CD4-positive, alpha-beta T cell (primary cell): Measurements from ENCODE around the gene MAP2K7. TPM values are rescaled to one million over a fixed set of nuclear protein-coding genes. Genes with fewer than 3 reads are reported as not detected.
"Not testable (repeated sequence)": the region's sequence is repeated elsewhere in the genome, so short reads cannot be mapped to it uniquely, and the experiment has no call there.

ENCODE experiments used
- ATAC-seq: fragments of 200-7000 bp; cut with Tn5 transposase; one replicate; pipeline ENCODE4 v1.10.0; 2022; ENCODE audit warnings: mild to moderate bottlenecking; ENCODE audit not compliant: poor library complexity
- CTCF ChIA-PET: fragments of 350-600 bp; sonication (Branson Sonifier 250); formaldehyde crosslinking; loops from one replicate; lab custom pipeline; 2021; ENCODE audit warnings: antibody characterized with exemption, inconsistent platforms; lab: Charles Lee
- POLR2A ChIA-PET: fragments of 350-600 bp; sonication (Branson Sonifier 250); formaldehyde crosslinking; loops from one replicate; lab custom pipeline; 2021; ENCODE audit warnings: antibody characterized with exemption, inconsistent platforms; lab: Charles Lee
- DNase-seq, 14 experiments: peaks; one replicate each; pipeline ENCODE4 v3.0.0-alpha.2; 2013 to 2020; ENCODE audit warnings: mixed read lengths in 2 of 14
- H3K27ac ChIP-seq, 2 donors: one replicate each; pipeline versions ENCODE4 v1.5.1 to v1.7.0; 2013; ENCODE audit warnings: low read length in 2 of 2, low read depth in 1 of 2, mild to moderate bottlenecking in 1 of 2
- H3K27me3 ChIP-seq, 2 experiments: 1 replicate in 1 of 2; 2 replicates in 1 of 2; pipeline versions ENCODE4 v1.6.1 to v1.7.0; 2013; ENCODE audit warnings: low read length in 2 of 2, control low read depth in 1 of 2, mild to moderate bottlenecking in 1 of 2, moderate library complexity in 1 of 2; ENCODE audit not compliant: insufficient read depth in 2 of 2, control insufficient read depth in 1 of 2
- H3K36me3 ChIP-seq: one replicate; pipeline ENCODE4 v1.6.1; 2013; ENCODE audit warnings: low read length, control low read depth; ENCODE audit not compliant: insufficient read depth
- H3K4me1 ChIP-seq: one replicate; pipeline ENCODE4 v1.6.1; 2013; ENCODE audit warnings: low read length, control low read depth; ENCODE audit not compliant: insufficient read depth
- H3K4me3 ChIP-seq: one replicate; pipeline ENCODE4 v1.5.1; 2013; ENCODE audit warnings: mild to moderate bottlenecking, low read length, moderate library complexity
- H3K9me3 ChIP-seq, 2 experiments: 1 replicate in 1 of 2; 2 replicates in 1 of 2; pipeline versions ENCODE4 v1.6.1 to v1.7.0; 2013; ENCODE audit warnings: low read length in 2 of 2, mild to moderate bottlenecking in 2 of 2, control low read depth in 1 of 2, moderate library complexity in 1 of 2; ENCODE audit not compliant: control insufficient read depth in 1 of 2, insufficient read depth in 1 of 2
- H3K27ac Mint-ChIP-seq: one replicate; pipeline ENCODE4 v1.8.0; 2020; ENCODE audit warnings: mixed read lengths
- H3K27me3 Mint-ChIP-seq: one replicate; pipeline ENCODE4 v1.8.0; 2021; ENCODE audit warnings: mixed read lengths
- H3K36me3 Mint-ChIP-seq: one replicate; pipeline ENCODE4 v1.8.0; 2021; ENCODE audit warnings: low read depth, mixed read lengths
- H3K4me1 Mint-ChIP-seq: one replicate; pipeline ENCODE4 v1.8.0; 2021; ENCODE audit warnings: low read depth, mixed read lengths
- H3K4me3 Mint-ChIP-seq: one replicate; pipeline ENCODE4 v1.8.0; 2020; ENCODE audit warnings: mild to moderate bottlenecking, mixed read lengths
- H3K9me3 Mint-ChIP-seq: one replicate; pipeline ENCODE4 v1.8.0; 2020; ENCODE audit warnings: mixed read lengths
- CTCF ChIP-seq: fragments of 200-600 bp; IDR thresholded peaks from one replicate; pipeline ENCODE4 v1.8.0; 2022; ENCODE audit warnings: antibody characterized with exemption, mild to moderate bottlenecking
- intact Hi-C, 2 experiments: fragments of 100-400 bp; cut with DNase I in 1 of 2; cut with micrococcal nuclease in 1 of 2; formaldehyde crosslinking; loops; one replicate each; pipeline versions ENCODE4 v1.15.1 to v1.9.0; 2023 to 2025; cut with DNase I, micrococcal nuclease
- total RNA-seq, 174 experiments: library from RNA in 2 of 174; stranded (reverse) in 2 of 174; gene quantifications; one replicate each; pipeline ENCODE4 v1.2.3 and lab custom pipeline; 2021 to 2026

MAP2K7 gene
- total RNA-seq, 2 experiments from 2014 or later: 81.7 to 82.3 TPM

GRCh38 chr19:7955696-7956095, 52.0 kb downstream of the MAP2K7 start:
- Mint-ChIP-seq H3K36me3 (peaks cover 6% of the 10 kb centered on the region), H3K27ac (no peak overlapping the region), H3K4me1 (no peaks in the 10 kb centered on the region), H3K9me3 (no peaks in the 10 kb centered on the region), H3K27me3 (no peaks in the 10 kb centered on the region), H3K4me3 (no peak overlapping the region)
- ATAC-seq: no peak
- Histone ChIP-seq H3K4me3 (no peak overlapping the region), H3K4me1 (no peaks in the 10 kb centered on the region), H3K27ac (no peak overlapping the region), H3K36me3 (peaks cover 10% of the 10 kb centered on the region), H3K9me3 (no peaks in the 10 kb centered on the region), H3K27me3 (no peaks in the 10 kb centered on the region)
- intact Hi-C loops: no loop called here
- TF ChIP-seq CTCF: no peak
- ChIA-PET POLR2A (no interaction called here), CTCF (no interaction called here)
- no peak for DNase-seq

- CTCF ChIA-PET: interaction anchor here (1.7 kb wide), 1 partner anchor 12 kb away, joined by 5 read pairs; no protein-coding TSS in a partner anchor
- intact Hi-C loops: no loop called here
- H3K27ac Mint-ChIP-seq: no peak overlapping the region
Observed at GRCh38 chr19:7959211-7959610, 55.5 kb downstream of the MAP2K7 start.

GRCh38 chr19:7961082-7961481, 57.4 kb downstream of the MAP2K7 start:
- DNase-seq, H3K4me3 Mint-ChIP-seq, H3K4me1 ChIP-seq, H3K27me3 Mint-ChIP-seq, H3K4me1 Mint-ChIP-seq, POLR2A ChIA-PET, CTCF ChIA-PET, H3K9me3 ChIP-seq, H3K27ac Mint-ChIP-seq, H3K9me3 Mint-ChIP-seq, H3K27ac ChIP-seq, ATAC-seq, H3K27me3 ChIP-seq, H3K4me3 ChIP-seq: not testable (repeated sequence)
- H3K36me3 Mint-ChIP-seq: peaks cover 41% of the 10 kb centered on the region
- H3K36me3 ChIP-seq: peaks cover 49% of the 10 kb centered on the region
- intact Hi-C loops: loop anchor here in 1 of 2 experiments (10.0 kb wide), 1 partner anchor 184 kb away; the partner anchor contains the start of gene FBN3

More at GRCh38 chr19:7959211-7959610, 55.5 kb downstream of the MAP2K7 start:
- no peak overlapping the region for H3K4me3 ChIP-seq
- H3K27ac ChIP-seq: no peak overlapping the region
- no peaks in the 10 kb centered on the region for H3K4me1 ChIP-seq
- Mint-ChIP-seq H3K4me1 (no peaks in the 10 kb centered on the region), H3K4me3 (no peak overlapping the region), H3K36me3 (peaks cover 27% of the 10 kb centered on the region), H3K9me3 (no peaks in the 10 kb centered on the region), H3K27me3 (no peaks in the 10 kb centered on the region)
- peaks cover 35% of the 10 kb centered on the region for H3K36me3 ChIP-seq
- ATAC-seq (no peak), DNase-seq (no peak)
- POLR2A ChIA-PET: interaction anchor here (0.6 kb wide), 1 partner anchor 77 kb away, joined by 7 read pairs; no protein-coding TSS in a partner anchor
- H3K9me3 ChIP-seq: no peaks in the 10 kb centered on the region
- no peaks in the 10 kb centered on the region for H3K27me3 ChIP-seq
- no peak for TF ChIP-seq CTCF
